Karpas-422 (cell line): Measurements from ENCODE around the gene FGF1. TPM values are rescaled to one million over a fixed set of nuclear protein-coding genes. Genes with fewer than 3 reads are reported as not detected.

ENCODE experiments used
- DNase-seq: peaks from one replicate; pipeline ENCODE4 v3.0.0-alpha.2; 2015
- H2AFZ ChIP-seq: fragments of 200-600 bp; sonication (generic); 2 replicates; pipeline ENCODE4 v1.6.1; 2014; ENCODE audit warnings: antibody characterized with exemption, low read length, mixed read lengths
- H3K27ac ChIP-seq: fragments of 200-600 bp; sonication (generic); 2 replicates; pipeline ENCODE4 v1.5.1; 2014; ENCODE audit warnings: mild to moderate bottlenecking, low read length, moderate library complexity
- H3K27me3 ChIP-seq: fragments of 200-600 bp; sonication (generic); 2 replicates; pipeline ENCODE4 v1.6.1; 2014; ENCODE audit warnings: low read length, mixed read lengths
- H3K36me3 ChIP-seq: fragments of 200-600 bp; sonication (generic); 2 replicates; pipeline ENCODE4 v1.6.1; 2014; ENCODE audit warnings: low read length, mixed read lengths; ENCODE audit not compliant: insufficient read depth
- H3K4me1 ChIP-seq: fragments of 200-600 bp; sonication (generic); 2 replicates; pipeline ENCODE4 v1.6.1; 2014; ENCODE audit warnings: mild to moderate bottlenecking, low read length, mixed read lengths
- H3K4me2 ChIP-seq: fragments of 200-600 bp; sonication (generic); 2 replicates; pipeline ENCODE4 v1.6.1; 2014; ENCODE audit warnings: low read length, low read depth, mild to moderate bottlenecking; ENCODE audit not compliant: poor library complexity, severe bottlenecking
- H3K4me3 ChIP-seq: fragments of 200-600 bp; sonication (generic); 2 replicates; pipeline ENCODE4 v1.5.1; 2014; ENCODE audit warnings: mild to moderate bottlenecking, antibody characterized with exemption, low read length, mixed read lengths
- H3K79me2 ChIP-seq: fragments of 200-600 bp; sonication (generic); 2 replicates; pipeline ENCODE4 v1.6.1; 2014; ENCODE audit warnings: mild to moderate bottlenecking, low read length, mixed read lengths
- H3K9ac ChIP-seq: fragments of 200-600 bp; sonication (generic); 2 replicates; pipeline ENCODE4 v1.6.0; 2014; ENCODE audit warnings: low read length
- H3K9me2 ChIP-seq: fragments of 200-600 bp; sonication (generic), shearing (Covaris generic); replicated peaks from 2 replicates; pipeline ENCODE4 v1.6.0; 2014; ENCODE audit warnings: mild to moderate bottlenecking, low read length, moderate library complexity; ENCODE audit not compliant: insufficient read depth
- H3K9me3 ChIP-seq: fragments of 300-700, 200-600 bp; sonication (generic); 2 replicates; pipeline ENCODE4 v1.6.1; 2014; ENCODE audit warnings: low read length, mixed read lengths
- H4K20me1 ChIP-seq: fragments of 200-600 bp; sonication (generic); 2 replicates; pipeline ENCODE4 v1.6.1; 2014; ENCODE audit warnings: mild to moderate bottlenecking, antibody characterized with exemption, low read length, low read depth; ENCODE audit not compliant: insufficient read depth
- total RNA-seq: library from RNA; depleted of rRNA; stranded (reverse); fragments of >200 nt; shearing (Covaris generic); gene quantifications from 2 replicates; pipeline ENCODE4 v1.2.3, GENCODE V29; 2014; ENCODE audit warnings: low replicate concordance

Gene FGF1
- total RNA-seq, 1 experiment from 2014 or later: not detected

DNA sequence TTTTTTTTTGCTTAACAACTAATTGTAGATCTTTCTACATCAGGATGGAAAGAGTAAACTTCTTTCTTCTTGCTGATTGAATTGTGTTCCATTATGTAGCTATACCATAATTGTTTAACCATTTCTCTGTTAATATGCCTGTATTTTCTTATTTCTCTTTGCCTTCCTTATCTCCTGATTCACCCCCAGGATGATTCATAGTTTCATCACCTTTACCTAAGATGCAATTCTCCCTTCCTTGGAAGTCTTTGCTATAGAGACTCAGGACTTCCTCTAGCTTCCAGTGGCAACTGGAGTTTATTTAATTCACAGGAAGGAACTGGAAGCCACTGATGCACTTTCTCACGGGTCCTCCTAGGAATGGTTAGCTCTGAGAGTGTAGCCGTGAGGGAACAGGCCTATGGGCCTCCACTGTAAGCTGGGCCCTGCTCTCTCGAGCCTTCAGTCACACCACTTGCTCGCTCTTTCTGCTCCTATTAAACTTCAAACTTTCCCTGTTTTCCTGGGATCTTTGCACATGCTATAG is 83.1 kb downstream of the FGF1 start:
- H3K79me2 ChIP-seq: no peaks in the 10 kb centered on the region
- no peaks in the 10 kb centered on the region for H3K9me2 ChIP-seq
- no peak overlapping the region for H3K4me3 ChIP-seq
- 0 out of 2 replicates have a peak, but pooled peaks cover 2% of the 10 kb centered on the region for H3K27me3 ChIP-seq
- no peak overlapping the region for H2AFZ ChIP-seq
- no peak overlapping the region for H3K4me2 ChIP-seq
- H3K4me1 ChIP-seq: no peaks in the 10 kb centered on the region
- no peak overlapping the region for H3K9ac ChIP-seq
- no peaks in the 10 kb centered on the region for H3K36me3 ChIP-seq
- no peak for DNase-seq
- no peaks in the 10 kb centered on the region for H3K9me3 ChIP-seq
- no peak overlapping the region for H3K27ac ChIP-seq
- H4K20me1 ChIP-seq: no peaks in the 10 kb centered on the region

DNA sequence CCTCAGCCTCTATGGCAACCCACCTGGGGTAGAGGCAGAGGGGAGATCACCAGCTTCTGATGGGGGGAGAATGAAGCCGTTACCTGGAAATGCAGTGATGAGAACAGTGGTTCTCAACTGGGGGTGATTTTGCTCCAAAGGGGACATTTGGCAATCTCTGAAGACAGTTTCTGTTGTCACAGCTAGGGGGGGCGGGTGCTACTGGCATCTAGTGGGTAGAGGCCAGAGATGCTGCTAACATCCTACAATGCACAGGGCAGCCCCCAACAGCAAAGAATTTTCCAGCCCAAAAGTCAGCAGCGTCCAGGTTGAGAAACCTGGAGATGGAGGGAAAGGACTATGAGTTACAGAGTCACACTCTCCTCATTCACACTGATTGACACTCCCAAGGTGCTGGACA is 84.5 kb downstream of the FGF1 start:
- no peak overlapping the region for H3K9ac ChIP-seq
- H3K36me3 ChIP-seq: no peaks in the 10 kb centered on the region
- H4K20me1 ChIP-seq: no peaks in the 10 kb centered on the region
- H3K9me3 ChIP-seq: no peaks in the 10 kb centered on the region
- H3K4me2 ChIP-seq: no peak overlapping the region
- no peak overlapping the region for H3K27ac ChIP-seq
- H3K27me3 ChIP-seq: 0 out of 2 replicates have a peak, but pooled peaks cover 2% of the 10 kb centered on the region
- no peak overlapping the region for H2AFZ ChIP-seq
- DNase-seq: peak; percentile 55
- H3K9me2 ChIP-seq: no peaks in the 10 kb centered on the region
- no peaks in the 10 kb centered on the region for H3K4me1 ChIP-seq
- no peaks in the 10 kb centered on the region for H3K79me2 ChIP-seq
- no peak overlapping the region for H3K4me3 ChIP-seq

DNA sequence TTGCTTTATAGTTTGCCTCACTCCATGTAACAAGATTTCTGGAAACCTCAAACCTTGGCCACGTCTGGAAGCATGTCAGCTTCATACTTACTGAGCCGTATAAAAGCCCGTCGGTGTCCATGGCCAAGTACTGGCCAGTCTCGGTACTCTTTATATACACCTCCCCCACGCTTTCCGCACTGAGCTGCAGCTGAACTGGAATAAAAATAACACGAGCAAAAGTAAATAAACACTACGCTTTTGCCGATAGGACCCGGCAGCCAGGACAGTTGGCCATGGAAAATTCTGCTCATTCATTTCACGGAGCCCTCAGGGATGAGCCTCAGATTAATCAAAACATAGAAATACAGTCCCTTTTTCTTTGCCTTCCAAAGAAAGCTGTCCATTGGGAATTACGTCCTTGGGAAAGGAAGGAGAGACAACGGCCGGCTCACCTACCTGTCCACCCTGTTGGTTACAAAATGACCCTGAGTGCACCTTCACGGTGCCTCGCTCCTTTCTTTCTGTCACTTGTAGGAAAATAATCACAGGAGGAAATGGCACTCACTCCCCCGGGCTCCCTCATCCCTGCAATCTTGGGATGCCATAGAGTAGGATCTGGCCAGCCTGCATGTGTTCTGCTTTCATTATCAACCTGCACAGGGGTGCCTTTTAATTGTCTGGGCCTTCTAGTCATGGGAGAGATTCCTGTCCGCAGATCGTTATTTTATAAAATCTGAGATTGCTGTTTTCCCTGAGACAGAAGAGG is 85.1 kb downstream of the FGF1 start:
- Histone ChIP-seq H4K20me1 (no peaks in the 10 kb centered on the region), H3K9ac (no peak overlapping the region), H3K4me1 (no peaks in the 10 kb centered on the region), H3K36me3 (no peaks in the 10 kb centered on the region), H3K9me2 (no peaks in the 10 kb centered on the region), H3K9me3 (no peaks in the 10 kb centered on the region), H3K27me3 (0 out of 2 replicates have a peak, but pooled peaks cover 2% of the 10 kb centered on the region), H2AFZ (no peak overlapping the region), H3K79me2 (no peaks in the 10 kb centered on the region), H3K4me2 (no peak overlapping the region), H3K27ac (no peak overlapping the region), H3K4me3 (no peak overlapping the region)
- no peak for DNase-seq

DNA sequence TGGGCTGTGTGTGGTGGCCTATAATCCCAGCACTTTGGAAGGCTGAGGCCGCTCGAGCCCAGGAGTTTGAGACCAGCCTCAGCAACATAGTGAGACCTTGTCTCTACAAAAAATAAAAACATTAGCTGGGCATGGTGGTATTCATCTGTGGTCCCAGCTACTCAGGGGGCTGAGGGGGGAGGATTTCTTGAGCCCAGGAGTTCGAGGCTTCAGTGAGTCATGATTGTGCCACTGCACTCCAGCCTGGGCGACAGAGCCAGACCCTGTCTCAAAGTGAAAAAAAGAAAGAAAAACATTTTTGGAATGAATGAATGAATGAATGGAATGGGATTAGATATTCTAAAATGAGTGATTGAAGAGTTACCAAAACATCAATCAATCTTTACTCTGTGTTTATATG is 85.8 kb downstream of the FGF1 start:
- Histone ChIP-seq H3K9ac (no peak overlapping the region), H3K36me3 (no peaks in the 10 kb centered on the region), H3K9me2 (no peaks in the 10 kb centered on the region), H3K4me1 (no peaks in the 10 kb centered on the region), H4K20me1 (no peaks in the 10 kb centered on the region), H3K4me3 (no peak overlapping the region), H3K79me2 (no peaks in the 10 kb centered on the region), H3K4me2 (no peak overlapping the region), H3K27me3 (0 out of 2 replicates have a peak, but pooled peaks cover 2% of the 10 kb centered on the region), H2AFZ (no peak overlapping the region), H3K27ac (no peak overlapping the region), H3K9me3 (no peaks in the 10 kb centered on the region)
- no peak for DNase-seq

DNA sequence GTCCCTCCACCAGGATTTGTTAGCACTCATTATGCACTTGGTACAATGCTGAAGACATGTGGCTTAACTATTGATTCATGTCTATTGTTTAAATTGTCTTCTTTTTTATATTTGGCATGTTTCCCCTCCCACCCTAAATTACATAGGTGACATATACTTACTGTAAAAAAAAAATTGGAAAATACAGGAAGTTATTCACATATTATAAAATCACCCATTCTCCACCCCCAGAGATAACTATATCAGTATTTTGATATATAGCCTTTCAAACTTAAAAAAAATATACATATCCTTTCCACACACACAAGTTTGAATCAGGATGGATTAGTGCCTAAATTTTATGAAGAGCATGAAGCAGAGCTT is 87.6 kb downstream of the FGF1 start:
- Histone ChIP-seq H2AFZ (no peak overlapping the region), H3K9ac (no peak overlapping the region), H3K27me3 (no peaks in the 10 kb centered on the region), H4K20me1 (no peaks in the 10 kb centered on the region), H3K79me2 (no peaks in the 10 kb centered on the region), H3K4me1 (no peaks in the 10 kb centered on the region), H3K4me2 (no peak overlapping the region), H3K36me3 (no peaks in the 10 kb centered on the region), H3K9me2 (no peaks in the 10 kb centered on the region), H3K4me3 (no peak overlapping the region), H3K9me3 (no peaks in the 10 kb centered on the region), H3K27ac (no peak overlapping the region)
- no peak for DNase-seq

DNA sequence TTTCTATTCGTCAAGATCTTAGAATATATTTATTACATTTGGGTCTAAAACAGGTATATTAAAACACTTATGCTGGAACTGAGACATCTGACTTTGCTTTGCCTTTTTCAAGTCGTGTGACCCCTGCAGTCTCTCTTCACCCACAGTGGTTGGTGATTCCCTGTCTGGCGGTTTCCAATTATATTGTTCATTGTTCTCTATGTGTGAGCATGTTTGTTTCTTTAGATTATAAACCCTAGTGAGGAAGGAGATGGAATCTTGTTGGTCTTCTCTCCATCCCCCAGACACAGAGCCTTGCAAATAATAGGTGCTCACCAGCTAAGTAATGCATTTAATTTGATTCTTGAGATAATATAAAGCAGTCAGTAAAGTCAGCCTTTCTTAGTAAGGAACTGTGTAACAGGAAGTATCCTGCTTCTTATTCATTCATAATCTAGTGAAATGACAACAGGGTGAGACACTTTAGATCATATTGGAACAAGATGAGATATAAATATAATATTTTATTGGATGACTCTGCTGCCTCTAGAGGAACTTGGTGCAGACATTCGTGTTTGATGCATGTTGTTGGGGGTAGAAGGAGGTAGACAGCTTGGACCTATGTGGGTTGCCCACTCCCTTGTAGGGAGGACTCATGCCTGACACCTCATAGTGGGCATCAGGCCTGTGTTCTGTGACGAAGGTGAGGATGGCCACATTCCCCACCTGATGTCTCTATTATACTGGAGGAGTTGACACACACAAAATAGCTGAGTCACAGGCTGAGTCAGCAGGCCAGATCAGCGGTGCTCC is 88.1 kb downstream of the FGF1 start:
- no peak for DNase-seq
- Histone ChIP-seq H3K27ac (no peak overlapping the region), H3K9me2 (no peaks in the 10 kb centered on the region), H4K20me1 (no peaks in the 10 kb centered on the region), H3K9ac (no peak overlapping the region), H3K79me2 (no peaks in the 10 kb centered on the region), H3K27me3 (no peaks in the 10 kb centered on the region), H3K4me1 (no peaks in the 10 kb centered on the region), H3K36me3 (no peaks in the 10 kb centered on the region), H2AFZ (no peak overlapping the region), H3K4me3 (no peak overlapping the region), H3K4me2 (no peak overlapping the region), H3K9me3 (no peaks in the 10 kb centered on the region)

DNA sequence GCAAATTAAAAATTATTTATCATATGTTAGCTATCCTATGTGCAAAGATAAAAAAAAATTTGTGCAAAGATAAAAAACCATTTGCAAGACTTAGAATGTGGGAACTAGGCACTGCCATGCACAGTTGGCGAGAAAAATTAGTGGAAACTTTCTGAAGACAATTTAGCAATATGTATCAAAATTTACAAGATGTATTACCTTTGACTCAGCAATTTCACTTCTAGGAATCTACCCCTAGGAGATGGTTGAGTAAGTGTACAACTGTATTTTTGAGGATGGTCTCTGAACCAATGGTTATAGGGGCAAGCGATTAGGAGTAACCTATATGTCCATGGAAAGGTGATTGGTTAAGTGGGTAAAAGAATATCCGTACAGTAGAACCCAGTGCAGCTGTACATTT is 88.9 kb downstream of the FGF1 start:
- H3K4me2 ChIP-seq: no peak overlapping the region
- H3K4me1 ChIP-seq: no peaks in the 10 kb centered on the region
- H3K4me3 ChIP-seq: no peak overlapping the region
- no peak for DNase-seq
- H3K9ac ChIP-seq: no peak overlapping the region
- H3K9me2 ChIP-seq: no peaks in the 10 kb centered on the region
- no peak overlapping the region for H3K27ac ChIP-seq
- no peaks in the 10 kb centered on the region for H3K36me3 ChIP-seq
- H2AFZ ChIP-seq: no peak overlapping the region
- no peaks in the 10 kb centered on the region for H3K79me2 ChIP-seq
- H4K20me1 ChIP-seq: no peaks in the 10 kb centered on the region
- H3K27me3 ChIP-seq: no peaks in the 10 kb centered on the region
- H3K9me3 ChIP-seq: no peaks in the 10 kb centered on the region

DNA sequence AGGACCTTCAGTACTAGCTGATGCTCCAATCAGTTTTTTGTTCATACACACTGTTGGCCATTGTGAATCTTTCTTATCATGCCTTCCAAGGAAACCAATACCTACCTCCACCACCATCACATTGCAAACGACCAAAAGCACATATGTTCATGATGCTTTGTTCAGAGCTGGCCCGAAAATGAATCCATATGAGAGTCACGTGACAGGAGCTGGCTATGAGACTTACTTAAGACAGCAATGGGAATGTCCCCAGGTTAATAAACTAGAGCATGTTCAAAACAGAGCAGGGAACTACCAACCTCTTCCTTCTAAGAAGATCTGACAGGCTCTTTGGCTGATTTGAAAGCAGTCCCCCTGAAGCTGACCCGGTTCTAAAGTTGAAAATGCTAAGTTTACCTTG is 93.5 kb downstream of the FGF1 start:
- Histone ChIP-seq H3K4me2 (no peak overlapping the region), H3K9me2 (no peaks in the 10 kb centered on the region), H3K4me3 (no peak overlapping the region), H2AFZ (no peak overlapping the region), H3K9me3 (no peaks in the 10 kb centered on the region), H3K36me3 (no peaks in the 10 kb centered on the region), H3K27ac (no peak overlapping the region), H3K4me1 (no peaks in the 10 kb centered on the region), H3K27me3 (no peaks in the 10 kb centered on the region), H3K79me2 (no peaks in the 10 kb centered on the region), H3K9ac (no peak overlapping the region), H4K20me1 (no peaks in the 10 kb centered on the region)
- no peak for DNase-seq
